GM23248 (cell line): ENCODE results near the gene NCOA1.

Experiments
- EZH2 ChIP-seq: fragments of 200-600 bp; sonication (generic); IDR thresholded peaks from 2 replicates; pipeline ENCODE4 v1.6.1; 2018; ENCODE audit warnings: antibody characterized with exemption, mild to moderate bottlenecking; ENCODE audit not compliant: insufficient read depth, poor library complexity, severe bottlenecking
- EZH2phosphoT487 ChIP-seq: fragments of 200-600 bp; sonication (generic); IDR thresholded peaks from 2 replicates; pipeline ENCODE4 v1.6.1; 2018; ENCODE audit warnings: antibody characterized with exemption, moderate library complexity, mild to moderate bottlenecking, low read depth; ENCODE audit not compliant: insufficient read depth

DNA sequence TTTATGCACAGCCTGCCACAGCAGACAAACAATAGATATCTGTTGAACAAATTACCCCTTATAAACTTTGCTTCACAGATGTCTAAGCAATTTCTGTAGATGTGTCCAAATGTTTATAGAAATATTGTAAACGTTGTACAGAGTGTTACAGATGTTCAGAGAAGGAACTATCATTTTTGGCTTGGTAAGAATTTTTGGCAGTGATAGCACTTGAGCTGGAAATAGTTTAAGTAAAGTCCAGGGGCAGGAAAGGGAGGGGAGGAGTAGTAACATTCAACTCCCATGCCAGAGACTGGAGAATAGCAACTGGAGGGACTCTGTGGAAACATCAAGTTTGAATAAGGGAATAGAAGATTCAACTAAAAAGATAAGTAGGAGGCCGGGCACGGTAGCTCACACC, 297.8 kb downstream of the NCOA1 start:
- TF ChIP-seq EZH2phosphoT487 (no peak), EZH2 (no peak)
